Measurements from ENCODE around the gene EP400. TPM values are rescaled to one million over a fixed set of nuclear protein-coding genes. Genes with fewer than 3 reads are reported as not detected.

The EP400 gene
- total and polyA plus RNA-seq, 2 of the 13 experiments (the other 11 are each of a cell fraction or from before 2014, with no cell fraction given), result 4.9 to 5.0 TPM

DNA sequence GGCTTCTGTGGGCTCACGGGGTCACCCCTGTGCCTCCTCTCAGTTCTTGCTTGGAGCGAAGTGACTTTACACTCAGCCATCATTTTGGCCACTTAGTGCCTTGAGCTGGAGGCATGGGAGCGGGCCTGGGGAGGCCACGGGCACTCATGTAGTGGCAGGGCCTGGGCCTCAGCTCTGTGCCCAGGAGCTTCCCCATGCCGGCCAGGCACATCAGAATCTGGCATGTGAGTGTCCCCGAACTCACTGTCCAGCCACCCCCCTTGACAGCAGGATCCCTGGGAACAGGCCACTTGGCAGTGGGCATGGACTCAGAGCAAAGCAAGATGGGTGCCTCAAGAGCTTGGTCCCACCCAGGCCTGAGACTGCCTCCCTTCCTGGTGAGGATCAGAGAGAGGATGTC lies 164.9 kb downstream of the EP400 start (continued):
- TF ChIP-seq, protein P1, sequence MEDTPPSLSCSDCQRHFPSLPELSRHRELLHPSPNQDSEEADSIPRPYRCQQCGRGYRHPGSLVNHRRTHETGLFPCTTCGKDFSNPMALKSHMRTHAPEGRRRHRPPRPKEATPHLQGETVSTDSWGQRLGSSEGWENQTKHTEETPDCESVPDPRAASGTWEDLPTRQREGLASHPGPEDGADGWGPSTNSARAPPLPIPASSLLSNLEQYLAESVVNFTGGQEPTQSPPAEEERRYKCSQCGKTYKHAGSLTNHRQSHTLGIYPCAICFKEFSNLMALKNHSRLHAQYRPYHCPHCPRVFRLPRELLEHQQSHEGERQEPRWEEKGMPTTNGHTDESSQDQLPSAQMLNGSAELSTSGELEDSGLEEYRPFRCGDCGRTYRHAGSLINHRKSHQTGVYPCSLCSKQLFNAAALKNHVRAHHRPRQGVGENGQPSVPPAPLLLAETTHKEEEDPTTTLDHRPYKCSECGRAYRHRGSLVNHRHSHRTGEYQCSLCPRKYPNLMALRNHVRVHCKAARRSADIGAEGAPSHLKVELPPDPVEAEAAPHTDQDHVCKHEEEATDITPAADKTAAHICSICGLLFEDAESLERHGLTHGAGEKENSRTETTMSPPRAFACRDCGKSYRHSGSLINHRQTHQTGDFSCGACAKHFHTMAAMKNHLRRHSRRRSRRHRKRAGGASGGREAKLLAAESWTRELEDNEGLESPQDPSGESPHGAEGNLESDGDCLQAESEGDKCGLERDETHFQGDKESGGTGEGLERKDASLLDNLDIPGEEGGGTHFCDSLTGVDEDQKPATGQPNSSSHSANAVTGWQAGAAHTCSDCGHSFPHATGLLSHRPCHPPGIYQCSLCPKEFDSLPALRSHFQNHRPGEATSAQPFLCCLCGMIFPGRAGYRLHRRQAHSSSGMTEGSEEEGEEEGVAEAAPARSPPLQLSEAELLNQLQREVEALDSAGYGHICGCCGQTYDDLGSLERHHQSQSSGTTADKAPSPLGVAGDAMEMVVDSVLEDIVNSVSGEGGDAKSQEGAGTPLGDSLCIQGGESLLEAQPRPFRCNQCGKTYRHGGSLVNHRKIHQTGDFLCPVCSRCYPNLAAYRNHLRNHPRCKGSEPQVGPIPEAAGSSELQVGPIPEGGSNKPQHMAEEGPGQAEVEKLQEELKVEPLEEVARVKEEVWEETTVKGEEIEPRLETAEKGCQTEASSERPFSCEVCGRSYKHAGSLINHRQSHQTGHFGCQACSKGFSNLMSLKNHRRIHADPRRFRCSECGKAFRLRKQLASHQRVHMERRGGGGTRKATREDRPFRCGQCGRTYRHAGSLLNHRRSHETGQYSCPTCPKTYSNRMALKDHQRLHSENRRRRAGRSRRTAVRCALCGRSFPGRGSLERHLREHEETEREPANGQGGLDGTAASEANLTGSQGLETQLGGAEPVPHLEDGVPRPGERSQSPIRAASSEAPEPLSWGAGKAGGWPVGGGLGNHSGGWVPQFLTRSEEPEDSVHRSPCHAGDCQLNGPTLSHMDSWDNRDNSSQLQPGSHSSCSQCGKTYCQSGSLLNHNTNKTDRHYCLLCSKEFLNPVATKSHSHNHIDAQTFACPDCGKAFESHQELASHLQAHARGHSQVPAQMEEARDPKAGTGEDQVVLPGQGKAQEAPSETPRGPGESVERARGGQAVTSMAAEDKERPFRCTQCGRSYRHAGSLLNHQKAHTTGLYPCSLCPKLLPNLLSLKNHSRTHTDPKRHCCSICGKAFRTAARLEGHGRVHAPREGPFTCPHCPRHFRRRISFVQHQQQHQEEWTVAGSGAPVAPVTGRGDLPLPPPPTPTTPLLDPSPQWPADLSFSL (CRISPR knock-in tag; IDR thresholded peaks at IDR 0.05), result no peak
- TF ChIP-seq, protein P2, sequence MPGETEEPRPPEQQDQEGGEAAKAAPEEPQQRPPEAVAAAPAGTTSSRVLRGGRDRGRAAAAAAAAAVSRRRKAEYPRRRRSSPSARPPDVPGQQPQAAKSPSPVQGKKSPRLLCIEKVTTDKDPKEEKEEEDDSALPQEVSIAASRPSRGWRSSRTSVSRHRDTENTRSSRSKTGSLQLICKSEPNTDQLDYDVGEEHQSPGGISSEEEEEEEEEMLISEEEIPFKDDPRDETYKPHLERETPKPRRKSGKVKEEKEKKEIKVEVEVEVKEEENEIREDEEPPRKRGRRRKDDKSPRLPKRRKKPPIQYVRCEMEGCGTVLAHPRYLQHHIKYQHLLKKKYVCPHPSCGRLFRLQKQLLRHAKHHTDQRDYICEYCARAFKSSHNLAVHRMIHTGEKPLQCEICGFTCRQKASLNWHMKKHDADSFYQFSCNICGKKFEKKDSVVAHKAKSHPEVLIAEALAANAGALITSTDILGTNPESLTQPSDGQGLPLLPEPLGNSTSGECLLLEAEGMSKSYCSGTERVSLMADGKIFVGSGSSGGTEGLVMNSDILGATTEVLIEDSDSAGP (CRISPR knock-in tag; IDR thresholded peaks at IDR 0.05; ENCODE audit: borderline replicate concordance), result no peak
- no peak for TF ChIP-seq ZNF891 (CRISPR knock-in tag; IDR thresholded peaks at IDR 0.05)
- TF ChIP-seq, protein P3, sequence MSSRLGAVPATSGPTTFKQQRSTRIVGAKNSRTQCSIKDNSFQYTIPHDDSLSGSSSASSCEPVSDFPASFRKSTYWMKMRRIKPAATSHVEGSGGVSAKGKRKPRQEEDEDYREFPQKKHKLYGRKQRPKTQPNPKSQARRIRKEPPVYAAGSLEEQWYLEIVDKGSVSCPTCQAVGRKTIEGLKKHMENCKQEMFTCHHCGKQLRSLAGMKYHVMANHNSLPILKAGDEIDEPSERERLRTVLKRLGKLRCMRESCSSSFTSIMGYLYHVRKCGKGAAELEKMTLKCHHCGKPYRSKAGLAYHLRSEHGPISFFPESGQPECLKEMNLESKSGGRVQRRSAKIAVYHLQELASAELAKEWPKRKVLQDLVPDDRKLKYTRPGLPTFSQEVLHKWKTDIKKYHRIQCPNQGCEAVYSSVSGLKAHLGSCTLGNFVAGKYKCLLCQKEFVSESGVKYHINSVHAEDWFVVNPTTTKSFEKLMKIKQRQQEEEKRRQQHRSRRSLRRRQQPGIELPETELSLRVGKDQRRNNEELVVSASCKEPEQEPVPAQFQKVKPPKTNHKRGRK (CRISPR knock-in tag; IDR thresholded peaks at IDR 0.05), result no peak
- TF ChIP-seq ZNF83 (CRISPR knock-in tag; IDR thresholded peaks at IDR 0.05; ENCODE audit: borderline replicate concordance), result no peak
- TF ChIP-seq ZNF530 (CRISPR knock-in tag; IDR thresholded peaks at IDR 0.05; ENCODE audit: low read depth), result no peak
